Fibroblast of mammary gland (primary cell): ENCODE results near the gene PLCE1.
A peak's percentile ranks its signal among the peaks of the same experiment; 100 is the strongest.

Experiments used
- DNase-seq: peaks from one replicate; pipeline ENCODE4 v3.0.0-alpha.2; 2010; ENCODE audit warnings: low read depth
- H3K4me3 ChIP-seq: 2 replicates; pipeline ENCODE4 v1.5.1; 2011; ENCODE audit warnings: low read depth, mild to moderate bottlenecking, low read length, moderate library complexity; ENCODE audit not compliant: control insufficient read depth
- CTCF ChIP-seq: conservative IDR thresholded peaks from 2 replicates; pipeline ENCODE4 v1.5.1; 2011; ENCODE audit warnings: low read depth, low read length, inconsistent platforms; ENCODE audit not compliant: control insufficient read depth, insufficient read depth

PLCE1 gene

GRCh38 chr10:94008526-94008925 lies 14.8 kb downstream of the PLCE1 start:
- no peak for DNase-seq
- TF ChIP-seq CTCF = no peak
- H3K4me3 ChIP-seq = no peak overlapping the region

GRCh38 chr10:94010116-94010515 lies 16.4 kb downstream of the PLCE1 start:
- DNase-seq = no peak
- no peak overlapping the region for H3K4me3 ChIP-seq
- no peak for TF ChIP-seq CTCF

- H3K4me3 ChIP-seq = no peak overlapping the region
- no peak for TF ChIP-seq CTCF
- DNase-seq = no peak
These were observed 17.2 kb downstream of the PLCE1 start for GRCh38 chr10:94010886-94011285.

GRCh38 chr10:94011296-94011695 lies 17.6 kb downstream of the PLCE1 start:
- no peak for TF ChIP-seq CTCF
- no peak overlapping the region for H3K4me3 ChIP-seq
- no peak for DNase-seq

GRCh38 chr10:94012834-94013233 lies 19.1 kb downstream of the PLCE1 start:
- H3K4me3 ChIP-seq = no peak overlapping the region
- TF ChIP-seq CTCF = no peak
- DNase-seq = peak; percentile 37

GRCh38 chr10:94013331-94013760 lies 19.6 kb downstream of the PLCE1 start:
- H3K4me3 ChIP-seq = no peak overlapping the region
- TF ChIP-seq CTCF = no peak
- no peak for DNase-seq

DNA sequence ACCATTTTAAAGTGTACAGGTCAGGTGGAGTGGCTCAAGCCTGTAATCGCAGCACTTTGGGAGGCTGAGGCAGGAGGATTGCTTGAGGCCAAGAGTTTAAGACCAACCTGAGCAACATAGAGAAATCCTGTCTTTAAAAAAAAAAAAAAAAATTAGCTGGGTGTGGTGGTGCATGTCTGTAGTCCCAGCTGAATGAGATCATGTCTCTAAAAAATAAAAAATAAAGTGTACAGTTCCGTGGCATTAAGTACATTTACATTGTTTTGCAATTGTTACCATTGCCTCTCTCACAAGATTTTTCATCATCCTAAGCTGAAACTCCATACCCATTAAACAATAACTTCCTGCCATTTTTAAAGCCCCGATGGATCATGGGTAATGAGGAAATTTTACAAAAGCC lies 20.6 kb downstream of the PLCE1 start:
- no peak for TF ChIP-seq CTCF
- no peak for DNase-seq
- H3K4me3 ChIP-seq = no peak overlapping the region
